Stimulated activated CD4-positive, alpha-beta T cell treated with anti-CD3 and anti-CD28 coated beads, Interleukin-4, amount 100 ng/mL, for 4 hours (primary cell): ENCODE measurements around the gene CAMK1D.
"Not testable (repeated sequence)": the region's sequence is repeated elsewhere in the genome, so short reads cannot be mapped to it uniquely, and the experiment has no call there.

ENCODE experiments used
- DNase-seq, 2 experiments: peaks; one replicate each; pipeline ENCODE4 v3.0.0-alpha.2; 2020

CAMK1D gene

GRCh38 chr10:12470719-12471118 lies 121.4 kb downstream of the CAMK1D start:
- no peak for DNase-seq

- DNase-seq: no peak
Measured at GRCh38 chr10:12471135-12471534, 121.8 kb downstream of the CAMK1D start.

- no peak for DNase-seq
Measured at GRCh38 chr10:12473491-12473890, 124.1 kb downstream of the CAMK1D start.

- DNase-seq: no peak
Measured at GRCh38 chr10:12474727-12475412, 125.5 kb downstream of the CAMK1D start.

- no peak for DNase-seq
Measured at GRCh38 chr10:12476656-12477055, 127.3 kb downstream of the CAMK1D start.

- no peak for DNase-seq
Measured at GRCh38 chr10:12479437-12479844, 130.1 kb downstream of the CAMK1D start.

- DNase-seq: no peak
Measured at GRCh38 chr10:12479924-12480323, 130.6 kb downstream of the CAMK1D start.

GRCh38 chr10:12480440-12480839 lies 131.1 kb downstream of the CAMK1D start:
- DNase-seq: no peak

- no peak for DNase-seq
Measured at GRCh38 chr10:12481924-12482323, 132.6 kb downstream of the CAMK1D start.

- no peak for DNase-seq
Measured at GRCh38 chr10:12482587-12482986, 133.2 kb downstream of the CAMK1D start.

GRCh38 chr10:12484002-12484918 lies 134.9 kb downstream of the CAMK1D start:
- DNase-seq: no peak

GRCh38 chr10:12484941-12485805 lies 135.8 kb downstream of the CAMK1D start:
- peak; percentile 18 to 25 for DNase-seq

- DNase-seq: no peak
Measured at GRCh38 chr10:12487366-12487765, 138.0 kb downstream of the CAMK1D start.

GRCh38 chr10:12488626-12489025 lies 139.3 kb downstream of the CAMK1D start:
- DNase-seq: no peak

- no peak for DNase-seq
Measured at GRCh38 chr10:12489357-12489756, 140.0 kb downstream of the CAMK1D start.

GRCh38 chr10:12489806-12490205 lies 140.5 kb downstream of the CAMK1D start:
- no peak for DNase-seq

- no peak for DNase-seq
Measured at GRCh38 chr10:12490963-12491362, 141.6 kb downstream of the CAMK1D start.

- DNase-seq: no peak
Measured at GRCh38 chr10:12491491-12491890, 142.1 kb downstream of the CAMK1D start.

- no peak for DNase-seq
Measured at GRCh38 chr10:12492016-12492415, 142.7 kb downstream of the CAMK1D start.

GRCh38 chr10:12497046-12497445 lies 147.7 kb downstream of the CAMK1D start:
- DNase-seq: not testable (repeated sequence)

GRCh38 chr10:12499076-12499986 lies 150.0 kb downstream of the CAMK1D start:
- DNase-seq: no peak
